Caco-2 (cell line): ENCODE measurements around the gene GOLT1A. TPM values are rescaled to one million over a fixed set of nuclear protein-coding genes. Genes with fewer than 3 reads are reported as not detected.

Source experiments
- BruUV-seq: library from RNA; stranded (reverse); fragments of 400-500 nt; replicated peaks from 2 replicates; lab custom pipeline; 2021; lab: Mats Ljungman, UMichigan
- CTCF ChIA-PET: fragments of 300-600 bp; sonication (Branson Sonifier 250); formaldehyde crosslinking; loops from one replicate; lab custom pipeline; 2022; ENCODE audit warnings: antibody characterized with exemption; lab: Charles Lee
- POLR2A ChIA-PET: fragments of 300-600 bp; sonication (Branson Sonifier 250); formaldehyde crosslinking; loops from one replicate; lab custom pipeline; 2022; ENCODE audit warnings: antibody characterized with exemption; lab: Charles Lee
- DNase-seq, 2 experiments: peaks; one replicate each; pipeline versions ENCODE4 v3.0.0 to v3.0.0-alpha.2; 2020 to 2022
- H3K27me3 ChIP-seq: replicated peaks from 2 replicates; pipeline ENCODE4 v1.6.0; 2011; ENCODE audit warnings: low read length; ENCODE audit not compliant: control insufficient read depth, insufficient read depth
- H3K36me3 ChIP-seq: 2 replicates; pipeline ENCODE4 v1.5.1; 2011; ENCODE audit warnings: low read length; ENCODE audit not compliant: control insufficient read depth, insufficient read depth
- H3K4me1 ChIP-seq: fragments of 250-450 bp; sonication (Bioruptor Pico); 2 replicates; pipeline ENCODE4 v1.5.1; 2020; ENCODE audit warnings: mild to moderate bottlenecking
- H3K4me3 ChIP-seq: 2 replicates; pipeline ENCODE4 v1.5.1; 2011; ENCODE audit warnings: low read depth, mild to moderate bottlenecking, control low read depth, low read length
- H3K9me3 ChIP-seq: fragments of 250-450 bp; sonication (Bioruptor Pico); 2 replicates; pipeline ENCODE4 v1.5.1; 2020; ENCODE audit warnings: mild to moderate bottlenecking, moderate library complexity
- H3K27ac Mint-ChIP-seq: one replicate; pipeline ENCODE4 v1.8.0; 2022; ENCODE audit warnings: mixed read lengths; ENCODE audit not compliant: unreplicated experiment
- H3K27me3 Mint-ChIP-seq: one replicate; pipeline ENCODE4 v1.8.0; 2022; ENCODE audit warnings: mixed read lengths; ENCODE audit not compliant: insufficient read depth, unreplicated experiment
- H3K36me3 Mint-ChIP-seq: one replicate; pipeline ENCODE4 v1.8.0; 2022; ENCODE audit warnings: mild to moderate bottlenecking, mixed read lengths; ENCODE audit not compliant: insufficient read depth, unreplicated experiment
- H3K4me1 Mint-ChIP-seq: one replicate; pipeline ENCODE4 v1.8.0; 2022; ENCODE audit warnings: low read depth, mixed read lengths; ENCODE audit not compliant: unreplicated experiment
- H3K4me3 Mint-ChIP-seq: one replicate; pipeline ENCODE4 v1.8.0; 2022; ENCODE audit warnings: mild to moderate bottlenecking, moderate library complexity, mixed read lengths; ENCODE audit not compliant: unreplicated experiment
- H3K9me3 Mint-ChIP-seq: one replicate; pipeline ENCODE4 v1.8.0; 2022; ENCODE audit warnings: mixed read lengths; ENCODE audit not compliant: unreplicated experiment
- intact Hi-C: fragments of 100-400 bp; cut with micrococcal nuclease; formaldehyde crosslinking; loops from one replicate; pipeline ENCODE4 v1.10.0; 2022; ENCODE audit not compliant: unreplicated experiment
- total RNA-seq: library from RNA; stranded (reverse); gene quantifications from 2 replicates; pipeline ENCODE4 v1.2.3, GENCODE V29; 2022
- TF ChIP-seq, protein P1 (sequence below), 2 experiments: fragments of 200-600 bp in 1 of 2; IDR thresholded peaks; 1 replicate in 1 of 2; 2 replicates in 1 of 2; pipeline versions ENCODE4 v1.5.1 to v1.8.0; 2011 to 2022; ENCODE audit warnings: antibody characterized with exemption in 1 of 2, control low read depth in 1 of 2, inconsistent platforms in 1 of 2, low read depth in 1 of 2, low read length in 1 of 2, mild to moderate bottlenecking in 1 of 2, moderate library complexity in 1 of 2; ENCODE audit not compliant: insufficient read depth in 1 of 2, severe bottlenecking in 1 of 2, unreplicated experiment in 1 of 2

GOLT1A gene
- total RNA-seq, 1 experiment from 2014 or later, result 25.9 TPM

DNA sequence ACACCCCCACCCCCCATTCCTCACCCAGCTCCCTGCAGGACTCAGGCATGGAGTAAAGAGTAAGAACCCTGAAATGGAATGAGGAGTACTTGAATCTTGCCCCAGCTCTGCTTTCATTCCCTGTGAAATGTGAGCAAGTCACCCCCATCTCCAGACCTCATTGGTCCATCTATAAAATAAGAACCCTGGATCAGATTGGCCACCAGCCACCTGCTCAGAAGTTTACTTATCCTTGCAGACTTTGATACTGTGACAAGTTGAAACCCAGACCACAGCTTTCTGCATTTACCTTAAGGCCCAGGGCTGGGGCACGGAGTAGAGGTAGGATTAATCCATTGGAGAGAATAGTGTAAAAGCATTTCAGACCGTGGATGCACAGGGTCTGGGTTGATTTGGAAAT lies 19.7 kb downstream of the GOLT1A start:
- peaks cover 11% of the 10 kb centered on the region for H3K9me3 Mint-ChIP-seq
- TF ChIP-seq, protein P1, sequence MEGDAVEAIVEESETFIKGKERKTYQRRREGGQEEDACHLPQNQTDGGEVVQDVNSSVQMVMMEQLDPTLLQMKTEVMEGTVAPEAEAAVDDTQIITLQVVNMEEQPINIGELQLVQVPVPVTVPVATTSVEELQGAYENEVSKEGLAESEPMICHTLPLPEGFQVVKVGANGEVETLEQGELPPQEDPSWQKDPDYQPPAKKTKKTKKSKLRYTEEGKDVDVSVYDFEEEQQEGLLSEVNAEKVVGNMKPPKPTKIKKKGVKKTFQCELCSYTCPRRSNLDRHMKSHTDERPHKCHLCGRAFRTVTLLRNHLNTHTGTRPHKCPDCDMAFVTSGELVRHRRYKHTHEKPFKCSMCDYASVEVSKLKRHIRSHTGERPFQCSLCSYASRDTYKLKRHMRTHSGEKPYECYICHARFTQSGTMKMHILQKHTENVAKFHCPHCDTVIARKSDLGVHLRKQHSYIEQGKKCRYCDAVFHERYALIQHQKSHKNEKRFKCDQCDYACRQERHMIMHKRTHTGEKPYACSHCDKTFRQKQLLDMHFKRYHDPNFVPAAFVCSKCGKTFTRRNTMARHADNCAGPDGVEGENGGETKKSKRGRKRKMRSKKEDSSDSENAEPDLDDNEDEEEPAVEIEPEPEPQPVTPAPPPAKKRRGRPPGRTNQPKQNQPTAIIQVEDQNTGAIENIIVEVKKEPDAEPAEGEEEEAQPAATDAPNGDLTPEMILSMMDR (IDR thresholded peaks at IDR 0.05; ENCODE audit: insufficient read depth in 1 of 2, low read depth in 1 of 2, low read length in 1 of 2, severe bottlenecking in 1 of 2, unreplicated experiment in 1 of 2), result no peak
- BruUV-seq, result no TSS peak
- H3K36me3 ChIP-seq, result no peaks in the 10 kb centered on the region
- POLR2A ChIA-PET, result no interaction called here
- no peaks in the 10 kb centered on the region for H3K27me3 Mint-ChIP-seq
- no peaks in the 10 kb centered on the region for H3K36me3 Mint-ChIP-seq
- H3K4me3 ChIP-seq, result no peak overlapping the region
- H3K4me1 Mint-ChIP-seq, result peaks cover 10% of the 10 kb centered on the region
- peaks cover 35% of the 10 kb centered on the region for H3K4me1 ChIP-seq
- no peak for DNase-seq
- no peaks in the 10 kb centered on the region for H3K9me3 ChIP-seq
- intact Hi-C loops, result no loop called here
- no peak overlapping the region for H3K4me3 Mint-ChIP-seq
- CTCF ChIA-PET, result no interaction called here
- no peaks in the 10 kb centered on the region for H3K27me3 ChIP-seq
- no peak overlapping the region for H3K27ac Mint-ChIP-seq

DNA sequence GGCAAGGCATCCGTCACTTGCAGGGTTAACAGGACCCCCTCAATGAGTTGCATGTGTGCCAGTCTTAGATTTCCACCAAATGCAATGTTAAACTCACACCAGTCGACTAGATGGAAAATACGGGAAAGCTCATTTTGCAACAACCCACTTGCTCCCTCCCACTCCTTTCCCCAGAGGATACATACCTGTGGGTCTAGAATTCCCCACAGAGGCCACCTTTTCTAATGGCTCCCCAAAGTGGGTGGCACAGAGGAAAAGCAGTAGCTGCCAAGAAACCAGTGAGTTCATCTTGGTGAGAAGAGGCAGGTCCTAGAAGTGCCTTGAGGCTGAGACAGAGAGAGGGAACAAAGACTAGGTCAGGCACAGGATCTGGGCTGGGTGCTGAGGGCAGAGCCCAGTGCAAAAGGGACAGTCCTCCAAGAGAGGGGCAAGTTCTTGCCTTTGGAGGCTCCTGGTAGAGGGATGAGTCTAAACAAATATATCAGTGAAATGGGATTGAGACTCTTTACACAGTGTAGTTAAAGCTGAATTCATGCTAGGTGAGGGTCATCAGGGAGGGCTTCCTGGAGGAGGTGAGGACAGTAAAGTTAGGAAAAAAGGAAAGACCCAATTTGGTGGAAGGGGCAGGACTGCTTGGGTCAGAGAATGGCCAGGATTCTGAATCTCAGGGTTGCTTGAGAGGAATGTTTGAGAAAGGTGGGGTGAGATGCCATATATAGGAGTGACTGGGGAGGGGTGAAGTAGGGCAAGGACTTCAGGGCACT lies 21.0 kb downstream of the GOLT1A start:
- Mint-ChIP-seq H3K27me3 (no peaks in the 10 kb centered on the region), H3K27ac (no peak overlapping the region), H3K36me3 (no peaks in the 10 kb centered on the region), H3K9me3 (peaks cover 11% of the 10 kb centered on the region), H3K4me3 (no peak overlapping the region), H3K4me1 (peaks cover 5% of the 10 kb centered on the region)
- Histone ChIP-seq H3K4me3 (no peak overlapping the region), H3K27me3 (no peaks in the 10 kb centered on the region), H3K4me1 (peaks cover 27% of the 10 kb centered on the region), H3K9me3 (no peaks in the 10 kb centered on the region), H3K36me3 (no peaks in the 10 kb centered on the region)
- DNase-seq, result no peak
- intact Hi-C loops, result no loop called here
- ChIA-PET POLR2A (no interaction called here), CTCF (no interaction called here)
- BruUV-seq, result no TSS peak
- TF ChIP-seq, protein P1 (IDR thresholded peaks at IDR 0.05; ENCODE audit: insufficient read depth in 1 of 2, low read depth in 1 of 2, low read length in 1 of 2, severe bottlenecking in 1 of 2, unreplicated experiment in 1 of 2), result no peak

DNA sequence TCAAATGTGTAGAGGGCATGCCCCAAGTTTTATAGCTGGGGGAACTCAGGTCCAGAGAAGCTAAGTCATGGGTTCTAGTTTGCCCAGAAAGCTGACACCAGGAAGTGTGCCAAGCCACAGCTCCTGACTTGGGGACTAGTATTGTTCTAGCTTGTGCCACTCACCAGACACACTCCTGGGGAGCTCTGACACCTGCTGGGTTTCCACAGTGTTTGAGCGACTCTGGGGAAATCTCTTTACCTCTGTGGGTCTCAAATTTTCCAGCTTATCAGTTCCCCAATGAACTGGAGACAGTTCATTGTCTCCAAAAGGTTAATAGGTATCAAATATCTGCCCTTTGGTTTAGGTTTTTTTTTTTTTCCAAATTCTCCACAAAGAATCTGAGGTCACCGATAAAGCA lies 21.7 kb downstream of the GOLT1A start:
- CTCF ChIA-PET, result interaction anchor here (0.6 kb wide), 1 partner anchor 174 kb away, joined by 4 read pairs; no protein-coding TSS in a partner anchor
- TF ChIP-seq, protein P1 (IDR thresholded peaks at IDR 0.05; ENCODE audit: insufficient read depth in 1 of 2, low read depth in 1 of 2, low read length in 1 of 2, severe bottlenecking in 1 of 2, unreplicated experiment in 1 of 2), result no peak
- BruUV-seq, result no TSS peak

More for the DNA sequence above, 21.7 kb downstream of the GOLT1A start:
- no peak overlapping the region for H3K4me3 ChIP-seq
- peaks cover 5% of the 10 kb centered on the region for H3K4me1 Mint-ChIP-seq
- H3K27ac Mint-ChIP-seq, result no peak overlapping the region
- POLR2A ChIA-PET, result no interaction called here
- peaks cover 27% of the 10 kb centered on the region for H3K4me1 ChIP-seq
- intact Hi-C loops, result no loop called here
- H3K36me3 ChIP-seq, result no peaks in the 10 kb centered on the region
- H3K27me3 Mint-ChIP-seq, result no peaks in the 10 kb centered on the region
- no peak overlapping the region for H3K4me3 Mint-ChIP-seq
- H3K27me3 ChIP-seq, result no peaks in the 10 kb centered on the region
- no peaks in the 10 kb centered on the region for H3K36me3 Mint-ChIP-seq
- H3K9me3 Mint-ChIP-seq, result peaks cover 11% of the 10 kb centered on the region
- DNase-seq, result no peak
- H3K9me3 ChIP-seq, result no peaks in the 10 kb centered on the region
